Neutrophil (primary cell): ENCODE measurements around the gene SMYD3.

ENCODE experiments used
- H3K27ac ChIP-seq: fragments of 200-600 bp; sonication (generic); 2 replicates; pipeline ENCODE4 v1.5.1; 2016; ENCODE audit warnings: mild to moderate bottlenecking, moderate library complexity
- H3K27me3 ChIP-seq: fragments of 200-600 bp; sonication (generic); 2 replicates; pipeline ENCODE4 v1.6.0; 2016; ENCODE audit warnings: mild to moderate bottlenecking
- H3K36me3 ChIP-seq: fragments of 200-600 bp; sonication (generic); 2 replicates; pipeline ENCODE4 v1.5.1; 2017
- H3K4me1 ChIP-seq, 2 experiments: fragments of 200-600 bp in 1 of 2; sonication (generic) in 1 of 2; 1 replicate in 1 of 2; 2 replicates in 1 of 2; pipeline versions ENCODE4 v1.5.1 to v1.6.1; 2013 to 2016; ENCODE audit warnings: low read depth in 1 of 2, low read length in 1 of 2, mild to moderate bottlenecking in 1 of 2, moderate library complexity in 1 of 2; ENCODE audit not compliant: control insufficient read depth in 1 of 2, insufficient read depth in 1 of 2
- H3K4me3 ChIP-seq, 2 experiments: fragments of 200-600 bp in 1 of 2; sonication (generic) in 1 of 2; 1 replicate in 1 of 2; 2 replicates in 1 of 2; pipeline ENCODE4 v1.5.1; 2013 to 2016; ENCODE audit warnings: low read depth in 1 of 2, low read length in 1 of 2, mild to moderate bottlenecking in 1 of 2, moderate library complexity in 1 of 2
- H3K9me3 ChIP-seq: fragments of 200-600 bp; sonication (generic); 2 replicates; pipeline ENCODE4 v1.5.1; 2016
- CTCF ChIP-seq: fragments of 200-600 bp; sonication (generic); IDR thresholded peaks from 2 replicates; pipeline ENCODE4 v1.5.1; 2016; ENCODE audit warnings: antibody characterized with exemption

SMYD3 gene

GRCh38 chr1:245853291-245853690 is 653.8 kb downstream of the SMYD3 start:
- H3K27me3 ChIP-seq = no peaks in the 10 kb centered on the region
- no peak overlapping the region for H3K27ac ChIP-seq
- no peak overlapping the region for H3K4me3 ChIP-seq
- no peaks in the 10 kb centered on the region for H3K4me1 ChIP-seq
- H3K9me3 ChIP-seq = no peaks in the 10 kb centered on the region
- H3K36me3 ChIP-seq = no peaks in the 10 kb centered on the region
- TF ChIP-seq CTCF = no peak

- Histone ChIP-seq H3K9me3 (no peaks in the 10 kb centered on the region), H3K4me1 (no peaks in the 10 kb centered on the region), H3K36me3 (no peaks in the 10 kb centered on the region), H3K27ac (no peak overlapping the region), H3K27me3 (no peaks in the 10 kb centered on the region), H3K4me3 (no peak overlapping the region)
- no peak for TF ChIP-seq CTCF
Observed at GRCh38 chr1:245843101-245843500, 664.0 kb downstream of the SMYD3 start.

GRCh38 chr1:245842106-245842505 is 665.0 kb downstream of the SMYD3 start:
- no peak overlapping the region for H3K27ac ChIP-seq
- no peaks in the 10 kb centered on the region for H3K36me3 ChIP-seq
- no peaks in the 10 kb centered on the region for H3K27me3 ChIP-seq
- no peak overlapping the region for H3K4me3 ChIP-seq
- no peaks in the 10 kb centered on the region for H3K9me3 ChIP-seq
- no peaks in the 10 kb centered on the region for H3K4me1 ChIP-seq
- no peak for TF ChIP-seq CTCF

- no peaks in the 10 kb centered on the region for H3K4me1 ChIP-seq
- no peaks in the 10 kb centered on the region for H3K9me3 ChIP-seq
- H3K27ac ChIP-seq = no peak overlapping the region
- H3K27me3 ChIP-seq = no peaks in the 10 kb centered on the region
- H3K4me3 ChIP-seq = no peak overlapping the region
- no peak for TF ChIP-seq CTCF
- no peaks in the 10 kb centered on the region for H3K36me3 ChIP-seq
Observed at GRCh38 chr1:245840971-245841370, 666.1 kb downstream of the SMYD3 start.

GRCh38 chr1:245837718-245838117 is 669.4 kb downstream of the SMYD3 start:
- Histone ChIP-seq H3K9me3 (no peaks in the 10 kb centered on the region), H3K4me1 (no peaks in the 10 kb centered on the region), H3K36me3 (no peaks in the 10 kb centered on the region), H3K27me3 (no peaks in the 10 kb centered on the region), H3K27ac (no peak overlapping the region), H3K4me3 (no peak overlapping the region)
- no peak for TF ChIP-seq CTCF

- Histone ChIP-seq H3K27me3 (no peaks in the 10 kb centered on the region), H3K36me3 (no peaks in the 10 kb centered on the region), H3K4me3 (no peak overlapping the region), H3K4me1 (no peaks in the 10 kb centered on the region), H3K27ac (no peak overlapping the region), H3K9me3 (no peaks in the 10 kb centered on the region)
- no peak for TF ChIP-seq CTCF
Observed at GRCh38 chr1:245835386-245835785, 671.7 kb downstream of the SMYD3 start.
